Adrenal gland (tissue), 12 donors: ENCODE measurements around the gene AGER. TPM values are rescaled to one million over a fixed set of nuclear protein-coding genes. Genes with fewer than 3 reads are reported as not detected.

Experiments
- DNase-seq, 7 donors: peaks; one replicate each; pipeline ENCODE4 v3.0.0-alpha.2; 2019 to 2020
- H3K27ac ChIP-seq, 5 donors: fragments of 200-600 bp; sonication (generic) in 4 of 5; 1 replicate in 3 of 5; 2 replicates in 2 of 5; pipeline versions ENCODE4 v1.5.1 to v1.8.0; 2016 to 2020; ENCODE audit warnings: mild to moderate bottlenecking in 1 of 5
- H3K27me3 ChIP-seq: fragments of 200-600 bp; 2 replicates; pipeline ENCODE4 v1.8.0; 2021
- H3K36me3 ChIP-seq, 2 donors: fragments of 200-600 bp; replicated peaks in 1 of 2; 1 replicate in 1 of 2; 2 replicates in 1 of 2; pipeline versions ENCODE4 v1.5.1 to v1.8.0; 2018 to 2022
- H3K4me1 ChIP-seq, 2 donors: fragments of 200-600 bp; replicated peaks in 1 of 2; 1 replicate in 1 of 2; 2 replicates in 1 of 2; pipeline versions ENCODE4 v1.5.1 to v1.8.0; 2018 to 2021
- H3K4me3 ChIP-seq, 4 donors: fragments of 200-600 bp; sonication (generic) in 3 of 4; one replicate each; pipeline ENCODE4 v1.5.1; 2016 to 2018
- H3K9me3 ChIP-seq, 3 donors: fragments of 200-600 bp; sonication (generic) in 1 of 3; replicated peaks in 1 of 3; 1 replicate in 2 of 3; 2 replicates in 1 of 3; pipeline versions ENCODE4 v1.5.1 to v1.8.0; 2016 to 2021
- POLR2A ChIP-seq, 2 donors: fragments of 450-650 bp; IDR thresholded peaks; one replicate each; pipeline ENCODE4 v1.6.1; 2017; ENCODE audit warnings: antibody characterized with exemption in 2 of 2, mild to moderate bottlenecking in 2 of 2, moderate library complexity in 1 of 2
- WGBS, 4 donors: extraction: QIAGEN DNeasy Blood & Tissue Kit in 2 of 4; methylation state at CpG; one replicate each; pipeline versions ENCODE4 v1.1.5 to v1.1.7; 2013 to 2017; 5-methylcytosine and 5-hydroxymethylcytosine counted together
- intact Hi-C, 2 donors: fragments of 100-400 bp; cut with DNase I; formaldehyde crosslinking; loops; one replicate each; pipeline versions ENCODE4 v1.14.1 to v1.15.0; 2022 to 2023
- polyA plus RNA-seq, 3 donors: library from polyadenylated mRNA; stranded (reverse); fragments of 200-250 nt in 2 of 3; fragments of 350-450 nt in 1 of 3; fragmentation: Illumina TruSeq in 1 of 3; extraction: RNeasy Lipid Tissue Mini Kit (QIAGEN cat#74804) in 1 of 3; gene quantifications; one replicate each; pipeline ENCODE4 v1.2.3, GENCODE V29; 2013 to 2014
- total RNA-seq, 9 donors: library from RNA; depleted of rRNA in 4 of 9; stranded (reverse); fragments of >200 nt in 4 of 9; fragments of 120-200 nt in 1 of 9; fragmentation: NEBNext Ultra II Directional in 1 of 9; extraction: Animal tissue kit (Norgen Biotek cat#: 25700) in 1 of 9; gene quantifications; one replicate each; pipeline versions ENCODE4 v1.1.0 to v1.2.4, GENCODE V29; 2013 to 2023
- TF ChIP-seq, protein P1 (sequence below), 6 experiments: fragments of 450-650 bp in 4 of 6; fragments of 200-600 bp in 2 of 6; sonication (generic) in 1 of 6; IDR thresholded peaks; 1 replicate in 5 of 6; 2 replicates in 1 of 6; pipeline versions ENCODE4 v1.5.1 to v1.8.0; 2016 to 2021; ENCODE audit warnings: antibody characterized with exemption in 6 of 6, mild to moderate bottlenecking in 2 of 6, moderate library complexity in 1 of 6
- donor health status: healthy with polysubstance abuse.
- donor health status: Bipolar disorder and iron deficiency.
- donor health status: DM: yes; HTN: yes; CAD: no.
- donor health status: DM: no; HTN: no; CAD: no.
- donor health status: DM: no; HTN: no; CAD: no.
- donor health status: DM: yes; HTN: yes; CAD: no.

The AGER gene
- total and polyA plus RNA-seq, 12 donors = 1.4 to 63.9 (median 3.4) TPM; not detected in 1

GRCh38 chr6:32190054-32190851, 6.2 kb upstream of the AGER start, which contains the start of gene PBX2:
TSS of gene PBX2 (minus strand) at chr6:32190202. CDS start at chr6:32189915, 287 bp downstream.
- H3K27me3 ChIP-seq = no peaks in the 10 kb centered on the region

DNA sequence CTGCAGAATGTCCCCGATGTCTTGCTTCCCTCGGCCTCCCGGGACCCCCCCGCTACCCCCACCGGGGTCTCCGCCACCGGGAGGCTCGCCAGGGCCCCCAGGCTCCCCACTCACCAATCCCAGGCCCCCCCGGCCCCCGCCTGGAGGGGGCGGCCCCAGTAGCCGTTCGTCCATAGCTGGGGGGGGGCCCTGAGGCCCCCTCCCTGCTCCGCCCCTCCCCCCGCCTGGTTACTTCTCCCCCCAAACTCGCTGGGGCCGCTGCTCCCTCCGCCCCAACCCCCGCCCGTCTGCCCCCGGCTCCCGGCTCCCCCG, 5.6 kb upstream of the AGER start:
- Histone ChIP-seq H3K4me1 (peaks cover 16 to 48% of the 10 kb centered on the region in 2 donors), H3K4me3 (peak overlapping the region; percentile 25 to 82 (median 72)), H3K36me3 (peaks cover 0 to 23% of the 10 kb centered on the region in 2 donors), H3K27me3 (no peaks in the 10 kb centered on the region), H3K27ac (peak overlapping the region; percentile 87 to 96 (median 89)), H3K9me3 (no peaks in the 10 kb centered on the region)
- intact Hi-C loops = loop anchor here in 1 of 2 donors (5.0 kb wide), 1 partner anchor 77 kb away; no protein-coding TSS in a partner anchor
- peak in 2 of 7 donors; percentile 28 to 70 for DNase-seq
- no peak for TF ChIP-seq POLR2A (IDR thresholded peaks at IDR 0.05)
- TF ChIP-seq, protein P1, sequence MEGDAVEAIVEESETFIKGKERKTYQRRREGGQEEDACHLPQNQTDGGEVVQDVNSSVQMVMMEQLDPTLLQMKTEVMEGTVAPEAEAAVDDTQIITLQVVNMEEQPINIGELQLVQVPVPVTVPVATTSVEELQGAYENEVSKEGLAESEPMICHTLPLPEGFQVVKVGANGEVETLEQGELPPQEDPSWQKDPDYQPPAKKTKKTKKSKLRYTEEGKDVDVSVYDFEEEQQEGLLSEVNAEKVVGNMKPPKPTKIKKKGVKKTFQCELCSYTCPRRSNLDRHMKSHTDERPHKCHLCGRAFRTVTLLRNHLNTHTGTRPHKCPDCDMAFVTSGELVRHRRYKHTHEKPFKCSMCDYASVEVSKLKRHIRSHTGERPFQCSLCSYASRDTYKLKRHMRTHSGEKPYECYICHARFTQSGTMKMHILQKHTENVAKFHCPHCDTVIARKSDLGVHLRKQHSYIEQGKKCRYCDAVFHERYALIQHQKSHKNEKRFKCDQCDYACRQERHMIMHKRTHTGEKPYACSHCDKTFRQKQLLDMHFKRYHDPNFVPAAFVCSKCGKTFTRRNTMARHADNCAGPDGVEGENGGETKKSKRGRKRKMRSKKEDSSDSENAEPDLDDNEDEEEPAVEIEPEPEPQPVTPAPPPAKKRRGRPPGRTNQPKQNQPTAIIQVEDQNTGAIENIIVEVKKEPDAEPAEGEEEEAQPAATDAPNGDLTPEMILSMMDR (IDR thresholded peaks at IDR 0.05) = no peak
- 2 to 16% methylated on average over 20 to 23 of the region's 23 CpGs; no CpG with 5 or more reads in 2 of the 4 donors for WGBS, 4 donors

More at GRCh38 chr6:32190054-32190851, 6.2 kb upstream of the AGER start, which contains the start of gene PBX2:
- TF ChIP-seq, protein P1 (IDR thresholded peaks at IDR 0.05) = no peak
- TF ChIP-seq POLR2A (IDR thresholded peaks at IDR 0.05) = peak in 1 of 2 donors; percentile 78
- no peaks in the 10 kb centered on the region for H3K9me3 ChIP-seq
- intact Hi-C loops = loop anchor here in 1 of 2 donors (5.0 kb wide), 1 partner anchor 78 kb away; no protein-coding TSS in a partner anchor
- 1 to 5% (median 2%) methylated on average over 10 to 22 of the region's 23 CpGs for WGBS, 4 donors
- H3K4me1 ChIP-seq = peaks cover 16 to 54% of the 10 kb centered on the region in 2 donors
- peak; percentile 93 to 98 (median 95) for DNase-seq
- H3K27ac ChIP-seq = peak within 1 kb of the TSS; percentile 87 to 96 (median 89)
- peak within 1 kb of the TSS; percentile 25 to 82 (median 72) for H3K4me3 ChIP-seq
- peaks cover 0 to 23% of the 10 kb centered on the region in 2 donors for H3K36me3 ChIP-seq

GRCh38 chr6:32189069-32189741, 5.2 kb upstream of the AGER start:
- WGBS, 4 donors = 1% methylated on average over 6 to 10 of the region's 10 CpGs
- Histone ChIP-seq H3K27ac (peak overlapping the region; percentile 87 to 96 (median 89)), H3K4me1 (peaks cover 16 to 46% of the 10 kb centered on the region in 2 donors), H3K36me3 (peaks cover 0 to 23% of the 10 kb centered on the region in 2 donors), H3K27me3 (no peaks in the 10 kb centered on the region), H3K4me3 (peak overlapping the region; percentile 25 to 82 (median 72)), H3K9me3 (no peaks in the 10 kb centered on the region)
- intact Hi-C loops = no loop called here
- no peak for DNase-seq
- TF ChIP-seq, protein P1 (IDR thresholded peaks at IDR 0.05) = no peak
- TF ChIP-seq POLR2A (IDR thresholded peaks at IDR 0.05) = no peak
